GM18861 (cell line): ENCODE results near the gene MOB1A.
"Not testable (repeated sequence)": the region's sequence is repeated elsewhere in the genome, so short reads cannot be mapped to it uniquely, and the experiment has no call there.

Experiments
- ATAC-seq: cut with Tn5 transposase; IDR thresholded peaks from one replicate; pipeline ENCODE4 v1.9.1; 2021; ENCODE audit not compliant: unreplicated experiment

The MOB1A gene

GRCh38 chr2:74199275-74199701 lies 20.6 kb upstream of the MOB1A start:
- ATAC-seq = no peak

GRCh38 chr2:74198461-74199274 lies 20.0 kb upstream of the MOB1A start, which contains the start of gene MTHFD2:
Gene MTHFD2 (plus strand): TSS chr2:74198615. CDS start chr2:74198642, 27 bp downstream.
- peak; percentile 76 for ATAC-seq

- no peak for ATAC-seq
Observed at GRCh38 chr2:74198023-74198460, 19.4 kb upstream of the MOB1A start.

GRCh38 chr2:74197049-74197448 lies 18.4 kb upstream of the MOB1A start:
- no peak for ATAC-seq

GRCh38 chr2:74194799-74195198 lies 16.1 kb upstream of the MOB1A start:
- no peak for ATAC-seq

GRCh38 chr2:74191596-74192380 lies 13.1 kb upstream of the MOB1A start:
- no peak for ATAC-seq

GRCh38 chr2:74188696-74189095 lies 10.0 kb upstream of the MOB1A start:
- no peak for ATAC-seq

- ATAC-seq = no peak
Observed at GRCh38 chr2:74188018-74188601, 9.4 kb upstream of the MOB1A start.

GRCh38 chr2:74186706-74187105 lies 8.0 kb upstream of the MOB1A start:
- not testable (repeated sequence) for ATAC-seq

GRCh38 chr2:74186038-74186437 lies 7.4 kb upstream of the MOB1A start:
- peak; percentile 69 for ATAC-seq

- no peak for ATAC-seq
Observed at GRCh38 chr2:74183878-74184277, 5.2 kb upstream of the MOB1A start.

- ATAC-seq = peak; percentile 24
Observed at GRCh38 chr2:74181739-74182138, 3.1 kb upstream of the MOB1A start.

GRCh38 chr2:74179063-74179865 lies 585 bp upstream of the MOB1A start:
- ATAC-seq = peak; percentile 3

GRCh38 chr2:74177696-74178095 lies 983 bp downstream of the MOB1A start:
- ATAC-seq = no peak

- ATAC-seq = no peak
Observed at GRCh38 chr2:74174909-74175308, 3.8 kb downstream of the MOB1A start.

GRCh38 chr2:74168739-74169138 lies 9.9 kb downstream of the MOB1A start:
- no peak for ATAC-seq

GRCh38 chr2:74164761-74165160 lies 13.9 kb downstream of the MOB1A start:
- no peak for ATAC-seq

GRCh38 chr2:74162951-74163350 lies 15.7 kb downstream of the MOB1A start:
- ATAC-seq = no peak

- ATAC-seq = no peak
Observed at GRCh38 chr2:74155830-74156229, 22.8 kb downstream of the MOB1A start.

- no peak for ATAC-seq
Observed at GRCh38 chr2:74152954-74153353, 25.7 kb downstream of the MOB1A start.
